Stimulated activated CD4-positive, alpha-beta T cell treated with anti-CD3 and anti-CD28 coated beads, Interleukin-15, amount 100 ng/mL, for 24 hours (primary cell): ENCODE results near the gene AGR3.

Experiments used
- DNase-seq: peaks from one replicate; pipeline ENCODE4 v3.0.0-alpha.2; 2020

Gene AGR3

GRCh38 chr7:16881844-16882243 is at the start of gene AGR3:
AGR3 (minus strand) TSS chr7:16881983; CDS start chr7:16878618, 3,365 bp downstream.
- DNase-seq: no peak

- DNase-seq: no peak
Measured at GRCh38 chr7:16930946-16931345, 49.2 kb upstream of the AGR3 start.

- DNase-seq: no peak
Measured at GRCh38 chr7:16929146-16929762, 47.5 kb upstream of the AGR3 start.

- no peak for DNase-seq
Measured at GRCh38 chr7:16926861-16927260, 45.1 kb upstream of the AGR3 start.

GRCh38 chr7:16926283-16926682 is 44.5 kb upstream of the AGR3 start:
- no peak for DNase-seq

GRCh38 chr7:16925609-16926008 is 43.8 kb upstream of the AGR3 start:
- DNase-seq: no peak

GRCh38 chr7:16923019-16923418 is 41.2 kb upstream of the AGR3 start:
- DNase-seq: peak; percentile 29

- DNase-seq: no peak
Measured at GRCh38 chr7:16921644-16922257, 40.0 kb upstream of the AGR3 start.

GRCh38 chr7:16921151-16921550 is 39.4 kb upstream of the AGR3 start:
- no peak for DNase-seq

- DNase-seq: no peak
Measured at GRCh38 chr7:16919440-16919839, 37.7 kb upstream of the AGR3 start.

- peak; percentile 33 for DNase-seq
Measured at GRCh38 chr7:16918288-16918895, 36.6 kb upstream of the AGR3 start.

- no peak for DNase-seq
Measured at GRCh38 chr7:16916738-16917137, 35.0 kb upstream of the AGR3 start.

GRCh38 chr7:16916105-16916639 is 34.4 kb upstream of the AGR3 start:
- DNase-seq: no peak

GRCh38 chr7:16915405-16915804 is 33.6 kb upstream of the AGR3 start:
- no peak for DNase-seq

- no peak for DNase-seq
Measured at GRCh38 chr7:16914771-16915170, 33.0 kb upstream of the AGR3 start.

- no peak for DNase-seq
Measured at GRCh38 chr7:16913643-16914042, 31.9 kb upstream of the AGR3 start.

GRCh38 chr7:16912540-16912939 is 30.8 kb upstream of the AGR3 start:
- DNase-seq: no peak

- no peak for DNase-seq
Measured at GRCh38 chr7:16908561-16908960, 26.8 kb upstream of the AGR3 start.

- no peak for DNase-seq
Measured at GRCh38 chr7:16905300-16906044, 23.7 kb upstream of the AGR3 start.

- no peak for DNase-seq
Measured at GRCh38 chr7:16904076-16904475, 22.3 kb upstream of the AGR3 start.

- DNase-seq: no peak
Measured at GRCh38 chr7:16900209-16900768, 18.5 kb upstream of the AGR3 start.

GRCh38 chr7:16891874-16892643 is 10.3 kb upstream of the AGR3 start:
- no peak for DNase-seq
